DOHH2 (cell line): ENCODE results near the gene SERPINA9.

ENCODE experiments used
- CTCF ChIP-seq: fragments of 200-600 bp; sonication (generic); IDR thresholded peaks from one replicate; pipeline ENCODE4 v1.5.1; 2014; ENCODE audit warnings: antibody characterized with exemption, mild to moderate bottlenecking, low read depth, low read length; ENCODE audit not compliant: poor library complexity, severe bottlenecking
- EZH2phosphoT487 ChIP-seq: fragments of 200-600 bp; sonication (generic); IDR thresholded peaks from 2 replicates; pipeline ENCODE4 v1.6.1; 2017; ENCODE audit warnings: borderline replicate concordance, mild to moderate bottlenecking, antibody characterized with exemption, low read length, moderate library complexity, mixed read lengths

GRCh38 chr14:94473666-94474410 is 2.2 kb downstream of the SERPINA9 start:
- TF ChIP-seq CTCF (no peak), EZH2phosphoT487 (no peak)
